H1 (cell line): Measurements from ENCODE around the gene RAB43. TPM values are rescaled to one million over a fixed set of nuclear protein-coding genes. Genes with fewer than 3 reads are reported as not detected.

ENCODE experiments used
- CTCF ChIA-PET: fragments of 300-600 bp; sonication (Branson Sonifier 250); formaldehyde crosslinking; loops from one replicate; lab custom pipeline; 2021; ENCODE audit not compliant: partially characterized antibody; lab: Charles Lee
- POLR2A ChIA-PET: fragments of 300-600 bp; sonication (Branson Sonifier 250); formaldehyde crosslinking; loops from one replicate; lab custom pipeline; 2021; ENCODE audit warnings: inconsistent platforms; ENCODE audit not compliant: partially characterized antibody; lab: Charles Lee
- DNase-seq, 2 experiments: peaks; one replicate each; pipeline versions ENCODE4 v3.0.0 to v3.0.0-alpha.2; 2010 to 2022; ENCODE audit warnings: low spot score in 2 of 2, low read depth in 1 of 2, mixed read lengths in 1 of 2
- FAIRE-seq: peaks from 2 replicates; lab custom pipeline; 2011; peaks lifted over from hg19 to GRCh38; lab: Jason Lieb, UNC
- H2AFZ ChIP-seq: 2 replicates; pipeline ENCODE4 v1.8.1; 2012; ENCODE audit warnings: low read length, inconsistent platforms
- H2AK5ac ChIP-seq: 2 replicates; pipeline ENCODE4 v1.6.1; 2013; ENCODE audit warnings: low read depth, low read length
- H2BK120ac ChIP-seq: replicated peaks from 2 replicates; pipeline ENCODE3; 2013; ENCODE audit warnings: low read depth, low read length, inconsistent platforms
- H2BK12ac ChIP-seq: 2 replicates; pipeline ENCODE4 v1.6.1; 2013; ENCODE audit warnings: low read depth, low read length
- H2BK15ac ChIP-seq: 2 replicates; pipeline ENCODE4 v1.6.1; 2013; ENCODE audit warnings: low read length
- H2BK20ac ChIP-seq: 2 replicates; pipeline ENCODE4 v1.6.1; 2013; ENCODE audit warnings: low read length
- H2BK5ac ChIP-seq: 2 replicates; pipeline ENCODE4 v1.6.1; 2013; ENCODE audit warnings: low read depth, low read length
- H3K14ac ChIP-seq: 2 replicates; pipeline ENCODE4 v1.6.1; 2013; ENCODE audit warnings: inconsistent platforms; ENCODE audit not compliant: insufficient read length
- H3K18ac ChIP-seq: 2 replicates; pipeline ENCODE4 v1.6.1; 2013; ENCODE audit warnings: low read length; ENCODE audit errors: extremely low read depth
- H3K23ac ChIP-seq: 2 replicates; pipeline ENCODE4 v1.6.1; 2013; ENCODE audit warnings: inconsistent platforms; ENCODE audit not compliant: insufficient read length
- H3K23me2 ChIP-seq: 2 replicates; pipeline ENCODE4 v1.6.1; 2013; ENCODE audit warnings: low read depth, low read length
- H3K27ac ChIP-seq: 2 replicates; pipeline ENCODE4 v1.6.1; 2011; ENCODE audit warnings: low read depth, low read length, inconsistent platforms
- H3K27me3 ChIP-seq, 4 experiments: replicated peaks in 1 of 4; 1 replicate in 1 of 4; 2 replicates in 3 of 4; pipeline versions ENCODE4 v1.6.1 to v1.8.1; 2011 to 2013; ENCODE audit warnings: low read length in 3 of 4, mild to moderate bottlenecking in 3 of 4, inconsistent platforms in 2 of 4, mixed read lengths in 2 of 4, moderate library complexity in 1 of 4; ENCODE audit not compliant: control insufficient read depth in 3 of 4, insufficient read depth in 3 of 4; ENCODE audit errors: extremely low read depth in 1 of 4
- H3K36me3 ChIP-seq, 4 experiments: 2 replicates each; pipeline versions ENCODE4 v1.6.1 to v1.8.1; 2011 to 2013; ENCODE audit warnings: mild to moderate bottlenecking in 4 of 4, low read length in 3 of 4, moderate library complexity in 2 of 4, control low read depth in 1 of 4, inconsistent platforms in 1 of 4; ENCODE audit not compliant: insufficient read depth in 4 of 4, control insufficient read depth in 2 of 4
- H3K4ac ChIP-seq: replicated peaks from 2 replicates; pipeline ENCODE3; 2013; ENCODE audit warnings: low read length, low read depth, mixed read lengths, inconsistent platforms; ENCODE audit not compliant: insufficient read length
- H3K4me1 ChIP-seq, 4 experiments: replicated peaks in 1 of 4; 1 replicate in 1 of 4; 2 replicates in 3 of 4; pipeline versions ENCODE4 v1.6.1 to v1.8.1; 2011 to 2013; ENCODE audit warnings: low read length in 3 of 4, inconsistent platforms in 2 of 4, mixed read lengths in 1 of 4; ENCODE audit not compliant: insufficient read depth in 4 of 4, control insufficient read depth in 3 of 4
- H3K4me2 ChIP-seq, 2 experiments: 2 replicates each; pipeline versions ENCODE4 v1.6.1 to v1.8.1; 2011 to 2013; ENCODE audit warnings: low read depth in 2 of 2, low read length in 2 of 2, control low read depth in 1 of 2, inconsistent platforms in 1 of 2, mild to moderate bottlenecking in 1 of 2; ENCODE audit not compliant: insufficient read depth in 1 of 2
- H3K4me3 ChIP-seq, 4 experiments: fragments of 200-600, 300-600 bp in 1 of 4; sonication (generic), shearing (Covaris generic), sonication (Bioruptor Twin) in 1 of 4; 2 replicates each; pipeline versions ENCODE4 v1.5.1 to v1.8.1; 2011 to 2016; ENCODE audit warnings: low read length in 4 of 4, low read depth in 3 of 4, control low read depth in 2 of 4, inconsistent platforms in 2 of 4, mild to moderate bottlenecking in 2 of 4, mixed read lengths in 1 of 4, moderate library complexity in 1 of 4; ENCODE audit not compliant: insufficient read depth in 2 of 4; ENCODE audit errors: extremely low read depth in 1 of 4
- H3K56ac ChIP-seq: replicated peaks from 2 replicates; pipeline ENCODE3; 2013; ENCODE audit warnings: low read depth, mild to moderate bottlenecking, mixed read lengths, low read length, inconsistent platforms; ENCODE audit not compliant: insufficient read length
- H3K79me1 ChIP-seq: 2 replicates; pipeline ENCODE4 v1.6.1; 2013; ENCODE audit warnings: low read depth, low read length, control low read depth
- H3K79me2 ChIP-seq, 2 experiments: 2 replicates each; pipeline versions ENCODE4 v1.6.1 to v1.8.1; 2012 to 2013; ENCODE audit warnings: low read length in 2 of 2, mild to moderate bottlenecking in 2 of 2, inconsistent platforms in 1 of 2; ENCODE audit not compliant: insufficient read depth in 2 of 2, control insufficient read depth in 1 of 2
- H3K9ac ChIP-seq, 4 experiments: replicated peaks in 1 of 4; 1 replicate in 1 of 4; 2 replicates in 3 of 4; pipeline versions ENCODE4 v1.6.1 to v1.8.1; 2011 to 2013; ENCODE audit warnings: low read depth in 3 of 4, low read length in 3 of 4, control low read depth in 2 of 4, mild to moderate bottlenecking in 2 of 4, moderate library complexity in 2 of 4, inconsistent platforms in 1 of 4; ENCODE audit errors: extremely low read depth in 1 of 4
- H3K9me3 ChIP-seq, 2 experiments: 2 replicates each; pipeline versions ENCODE4 v1.6.1 to v1.8.1; 2012 to 2013; ENCODE audit warnings: mild to moderate bottlenecking in 2 of 2, moderate library complexity in 2 of 2, control low read depth in 1 of 2, inconsistent platforms in 1 of 2, low read depth in 1 of 2, low read length in 1 of 2, mixed read lengths in 1 of 2; ENCODE audit not compliant: insufficient read depth in 2 of 2
- H4K20me1 ChIP-seq, 2 experiments: replicated peaks in 1 of 2; 2 replicates each; pipeline versions ENCODE3 to v1.8.1; 2011 to 2013; ENCODE audit warnings: inconsistent platforms in 2 of 2, low read length in 2 of 2, mild to moderate bottlenecking in 1 of 2; ENCODE audit not compliant: insufficient read depth in 2 of 2, control insufficient read depth in 1 of 2
- H4K5ac ChIP-seq: 2 replicates; pipeline ENCODE4 v1.6.1; 2013; ENCODE audit warnings: low read length, low read depth, mixed read lengths, inconsistent platforms; ENCODE audit not compliant: insufficient read length
- H4K8ac ChIP-seq: 2 replicates; pipeline ENCODE4 v1.8.0; 2013; ENCODE audit warnings: mild to moderate bottlenecking, moderate library complexity, low read length, inconsistent platforms; ENCODE audit not compliant: insufficient read depth; ENCODE audit errors: extremely low read depth
- H4K91ac ChIP-seq: replicated peaks from 2 replicates; pipeline ENCODE3; 2013; ENCODE audit warnings: low read length, mixed read lengths, inconsistent platforms; ENCODE audit not compliant: insufficient read length
- ATF3 ChIP-seq: IDR thresholded peaks from 2 replicates; pipeline ENCODE4 v1.6.1; 2011; ENCODE audit warnings: low read depth, mild to moderate bottlenecking, low read length; ENCODE audit not compliant: insufficient read depth
- BRCA1 ChIP-seq: IDR thresholded peaks from 2 replicates; pipeline ENCODE4 v1.6.1; 2012; ENCODE audit warnings: low read depth, low read length, improper control_type of control experiment
- CBX5 ChIP-seq: fragments of 300-800, 300-1000 bp; sonication (generic); IDR thresholded peaks from 2 replicates; pipeline ENCODE4 v1.7.1; 2016; ENCODE audit warnings: antibody characterized with exemption, low read length, low read depth
- CREB1 ChIP-seq: IDR thresholded peaks from 2 replicates; pipeline ENCODE4 v1.6.1; 2012; ENCODE audit warnings: inconsistent platforms
- EP300 ChIP-seq, 2 experiments: IDR thresholded peaks; 1 replicate in 1 of 2; 2 replicates in 1 of 2; pipeline ENCODE4 v1.6.1; 2011 to 2012; ENCODE audit warnings: low read depth in 2 of 2, low read length in 2 of 2, mild to moderate bottlenecking in 2 of 2, borderline replicate concordance in 1 of 2, inconsistent platforms in 1 of 2, moderate library complexity in 1 of 2
- EZH2 ChIP-seq: fragments of 200-600 bp; sonication (generic); IDR thresholded peaks from 2 replicates; pipeline ENCODE4 v1.7.1; 2012; ENCODE audit warnings: low read depth, mild to moderate bottlenecking, moderate library complexity, low read length, inconsistent platforms; ENCODE audit not compliant: severe bottlenecking
- GTF2F1 ChIP-seq: IDR thresholded peaks from 2 replicates; pipeline ENCODE4 v1.6.1; 2012; ENCODE audit warnings: low read depth, low read length, improper control_type of control experiment, borderline replicate concordance
- RBBP5 ChIP-seq: IDR thresholded peaks from 2 replicates; pipeline ENCODE4 v1.7.1; 2012; ENCODE audit warnings: low read depth, mild to moderate bottlenecking, inconsistent platforms, low read length, moderate library complexity, borderline replicate concordance
- RFX5 ChIP-seq: IDR thresholded peaks from 2 replicates; pipeline ENCODE4 v1.6.1; 2011; ENCODE audit warnings: low read depth, low read length, improper control_type of control experiment, borderline replicate concordance
- SIN3A ChIP-seq, 2 experiments: IDR thresholded peaks in 1 of 2; conservative IDR thresholded peaks in 1 of 2; 2 replicates each; pipeline ENCODE4 v1.6.1; 2011 to 2012; ENCODE audit warnings: low read length in 2 of 2, improper control_type of control experiment in 1 of 2, low read depth in 1 of 2, mild to moderate bottlenecking in 1 of 2
- SIRT6 ChIP-seq: IDR thresholded peaks from one replicate; pipeline ENCODE4 v1.7.1; 2012; ENCODE audit warnings: low read length, inconsistent platforms
- TCF12 ChIP-seq: IDR thresholded peaks from 2 replicates; pipeline ENCODE4 v1.6.1; 2011; ENCODE audit warnings: low read depth, mild to moderate bottlenecking, low read length
- YY1 ChIP-seq: IDR thresholded peaks from 2 replicates; pipeline ENCODE4 v1.6.1; 2011; ENCODE audit warnings: low read depth, mild to moderate bottlenecking, low read length
- WGBS, 2 experiments: shearing (Covaris generic) in 1 of 2; methylation state at CpG; one replicate each; pipeline versions ENCODE4 v1.1.6 to v1.1.7; 2013 to 2015; ENCODE audit warnings: low lambda C conversion rate in 2 of 2, mixed read lengths in 2 of 2, inconsistent platforms in 1 of 2, low coverage in 1 of 2, missing lambda C conversion rate in 1 of 2; ENCODE audit not compliant: insufficient replicate concordance in 2 of 2, insufficient coverage in 1 of 2, insufficient read length in 1 of 2; ENCODE audit errors: extremely low coverage in 1 of 2, missing lambda C conversion rate in 1 of 2; 5-methylcytosine and 5-hydroxymethylcytosine counted together
- polyA plus RNA-seq, 7 experiments: library from polyadenylated mRNA; depleted of rRNA in 3 of 7; stranded (reverse) in 5 of 7; unstranded in 2 of 7; fragments of >200 nt in 5 of 7; fragments of 200-250 nt in 2 of 7; gene quantifications; 1 replicate in 5 of 7; 2 replicates in 1 of 7; 4 replicates in 1 of 7; pipeline versions ENCODE4 v1.2.1 to v1.2.3, GENCODE V29; 2011 to 2013; ENCODE audit warnings: missing spikeins in 2 of 7, mixed read lengths in 2 of 7
- total RNA-seq: library from RNA; stranded (reverse); fragmentation: NEBNext Ultra II Directional; extraction: Animal tissue kit (Norgen Biotek cat#: 25700); gene quantifications from 2 replicates; pipeline ENCODE4 v1.2.1, GENCODE V29; 2021

RAB43 gene
- total and polyA plus RNA-seq, 2 of the 8 experiments (the other 6 are each of a cell fraction or from before 2014, with no cell fraction given): 13.1 to 19.4 TPM

GRCh38 chr3:129063091-129063640, 58.4 kb downstream of the RAB43 start:
- no peak overlapping the region for H3K4me3 ChIP-seq
- no peak overlapping the region for H2BK12ac ChIP-seq
- H2BK20ac ChIP-seq: no peak overlapping the region
- H3K36me3 ChIP-seq: no peaks in the 10 kb centered on the region
- no peak overlapping the region for H2BK15ac ChIP-seq
- H3K23ac ChIP-seq: no peak overlapping the region
- H3K79me2 ChIP-seq: no peaks in the 10 kb centered on the region
- no peaks in the 10 kb centered on the region; a peak in 1 of 7 replicates for H3K4me1 ChIP-seq
- no peaks in the 10 kb centered on the region for H3K9me3 ChIP-seq
- no peak overlapping the region for H4K91ac ChIP-seq
- no peak overlapping the region for H3K4me2 ChIP-seq
- H2AFZ ChIP-seq: no peak overlapping the region
- no peak overlapping the region for H2BK5ac ChIP-seq
- no peaks in the 10 kb centered on the region for H4K20me1 ChIP-seq
- 98% methylated on average over 10 of the region's 10 CpGs; no CpG with 5 or more reads in 1 of the 2 experiments for WGBS, 2 experiments
- H3K4ac ChIP-seq: no peak overlapping the region
- H3K56ac ChIP-seq: no peak overlapping the region
- H3K79me1 ChIP-seq: no peaks in the 10 kb centered on the region
- no peak overlapping the region for H2BK120ac ChIP-seq
- no peak overlapping the region for H4K5ac ChIP-seq
- CTCF ChIA-PET: interaction anchor here (0.7 to 14.9 kb wide), 5 partner anchors 6 to 192 kb away, joined by 3 to 210 read pairs (median 4); partner anchors contain the start of gene GP9
- no peak overlapping the region for H3K27ac ChIP-seq
- H3K9ac ChIP-seq: no peak overlapping the region
- H3K14ac ChIP-seq: no peak overlapping the region
- H3K18ac ChIP-seq: no peak overlapping the region
- no peak overlapping the region for H4K8ac ChIP-seq
- no peaks in the 10 kb centered on the region for H3K27me3 ChIP-seq
- H2AK5ac ChIP-seq: no peak overlapping the region
- H3K23me2 ChIP-seq: no peaks in the 10 kb centered on the region
- DNase-seq: no peak
- POLR2A ChIA-PET: no interaction called here
- FAIRE-seq: no peak
- TF ChIP-seq EZH2 (no peak), SIN3A (conservative IDR thresholded peaks at IDR 0.05 in 1 of 2, IDR thresholded peaks at IDR 0.05 in 1 of 2; ENCODE audit: low read depth in 1 of 2, low read length in 2 of 2) (no peak), CREB1 (no peak), RBBP5 (no peak), ATF3 (no peak), EP300 (IDR thresholded peaks at IDR 0.05; ENCODE audit: borderline replicate concordance in 1 of 2, low read depth in 2 of 2, low read length in 2 of 2) (no peak), CBX5 (no peak), GTF2F1 (no peak), RFX5 (no peak), YY1 (no peak), BRCA1 (no peak), TCF12 (no peak), SIRT6 (no peak)
